HepG2 (cell line): ENCODE results near the gene GTF2F2. TPM values are rescaled to one million over a fixed set of nuclear protein-coding genes. Genes with fewer than 3 reads are reported as not detected.

Source experiments
- ATAC-seq: fragments of 200-7000 bp; cut with Tn5 transposase; 3 replicates; pipeline ENCODE4 v1.9.1; 2020; ENCODE audit warnings: mild to moderate bottlenecking, moderate library complexity
- BruUV-seq: library from RNA; stranded (reverse); fragments of 400-500 nt; replicated peaks from 2 replicates; lab custom pipeline; 2021; lab: Mats Ljungman, UMichigan
- CTCF ChIA-PET: fragments of 300-600 bp; formaldehyde crosslinking; extraction: SDS; loops from one replicate; lab custom pipeline; 2021; ENCODE audit warnings: low total read pairs, inconsistent platforms, low intra/inter-chr PET ratio; lab: Yijun Ruan, JAX
- POLR2A ChIA-PET: fragments of 350-600 bp; sonication (Branson Sonifier 250); formaldehyde crosslinking; loops from one replicate; lab custom pipeline; 2020; ENCODE audit warnings: antibody characterized with exemption, inconsistent platforms; lab: Yijun Ruan, JAX
- DNase-seq: peaks from one replicate; pipeline ENCODE4 v3.0.0-alpha.2; 2015; ENCODE audit warnings: low spot score
- FAIRE-seq: peaks from 3 replicates; lab custom pipeline; 2011; peaks lifted over from hg19 to GRCh38; lab: Jason Lieb, UNC
- H2AFZ ChIP-seq: one replicate; pipeline ENCODE4 v1.6.1; 2011; ENCODE audit warnings: low read length, inconsistent platforms
- H3K27ac ChIP-seq: fragments of 300-600 bp; 3 replicates; pipeline ENCODE4 v1.8.0; 2011; ENCODE audit warnings: mixed run types, mild to moderate bottlenecking, mixed read lengths, low read length, inconsistent platforms; ENCODE audit not compliant: insufficient read depth; ENCODE audit errors: extremely low read length
- H3K27me3 ChIP-seq, 2 experiments: fragments of 200-600 bp in 1 of 2; 2 replicates in 1 of 2; 3 replicates in 1 of 2; pipeline versions ENCODE4 v1.6.0 to v1.8.0; 2011; ENCODE audit warnings: low read length in 2 of 2, mild to moderate bottlenecking in 2 of 2, moderate library complexity in 2 of 2, inconsistent platforms in 1 of 2; ENCODE audit not compliant: insufficient read depth in 2 of 2, control insufficient read depth in 1 of 2
- H3K36me3 ChIP-seq, 2 experiments: fragments of 200-600 bp in 1 of 2; replicated peaks in 1 of 2; 2 replicates in 1 of 2; 3 replicates in 1 of 2; pipeline versions ENCODE4 v1.5.1 to v1.8.0; 2011; ENCODE audit warnings: low read length in 2 of 2, inconsistent platforms in 1 of 2; ENCODE audit not compliant: insufficient read depth in 2 of 2, control insufficient read depth in 1 of 2
- H3K4me1 ChIP-seq: 2 replicates; pipeline ENCODE4 v1.5.1; 2012; ENCODE audit warnings: low read length, inconsistent platforms; ENCODE audit not compliant: insufficient read depth
- H3K4me2 ChIP-seq: 2 replicates; pipeline ENCODE4 v1.6.0; 2011; ENCODE audit warnings: low read depth, low read length, inconsistent platforms
- H3K4me3 ChIP-seq, 3 experiments: fragments of 200-600 bp in 1 of 3; sonication (generic), shearing (Covaris generic) in 1 of 3; replicated peaks in 1 of 3; 2 replicates each; pipeline ENCODE4 v1.5.1; 2011 to 2016; ENCODE audit warnings: low read length in 3 of 3, inconsistent platforms in 2 of 3, low read depth in 2 of 3, mild to moderate bottlenecking in 2 of 3, control low read depth in 1 of 3, mixed read lengths in 1 of 3; ENCODE audit not compliant: insufficient read depth in 1 of 3
- H3K79me2 ChIP-seq: one replicate; pipeline ENCODE4 v1.6.1; 2011; ENCODE audit warnings: low read length, inconsistent platforms; ENCODE audit not compliant: insufficient read depth
- H3K9ac ChIP-seq: 2 replicates; pipeline ENCODE4 v1.6.0; 2011; ENCODE audit warnings: mild to moderate bottlenecking, low read depth, low read length, inconsistent platforms; ENCODE audit not compliant: insufficient read depth
- H3K9me3 ChIP-seq: 2 replicates; pipeline ENCODE4 v1.5.1; 2012; ENCODE audit warnings: mild to moderate bottlenecking, low read length
- H4K20me1 ChIP-seq: 2 replicates; pipeline ENCODE4 v1.6.0; 2011; ENCODE audit warnings: inconsistent platforms, mild to moderate bottlenecking, low read length, moderate library complexity; ENCODE audit not compliant: insufficient read depth
- BORCS8-MEF2B ChIP-seq: sonication (generic); formaldehyde crosslinking; IDR thresholded peaks from 2 replicates; pipeline ENCODE4 v1.8.0; 2022; ENCODE audit warnings: mild to moderate bottlenecking, missing genetic modification reagents
- EED ChIP-seq: sonication (generic); formaldehyde crosslinking; IDR thresholded peaks from 2 replicates; pipeline ENCODE4 v1.5.0; 2020; ENCODE audit warnings: mild to moderate bottlenecking, missing genetic modification reagents
- FIP1L1 ChIP-seq: fragments of 200-400 bp; formaldehyde crosslinking; IDR thresholded peaks from 2 replicates; pipeline ENCODE4 v1.6.1; 2018; ENCODE audit warnings: low read depth, mild to moderate bottlenecking, low read length, moderate library complexity, borderline replicate concordance; ENCODE audit not compliant: insufficient read depth
- HNRNPK ChIP-seq: fragments of 200-400 bp; formaldehyde crosslinking; IDR thresholded peaks from 2 replicates; pipeline ENCODE4 v1.6.1; 2018; ENCODE audit warnings: low read length, low read depth, moderate library complexity, mild to moderate bottlenecking; ENCODE audit not compliant: poor library complexity, severe bottlenecking
- MYC ChIP-seq: sonication (generic); formaldehyde crosslinking; IDR thresholded peaks from 2 replicates; pipeline ENCODE4 v1.9.0; 2021; ENCODE audit warnings: missing genetic modification reagents, borderline replicate concordance
- NR3C1 ChIP-seq: sonication (generic); formaldehyde crosslinking; IDR thresholded peaks from 2 replicates; pipeline ENCODE4 v1.4.0; 2020; ENCODE audit warnings: missing genetic modification reagents
- RFXANK ChIP-seq: IDR thresholded peaks from 2 replicates; pipeline ENCODE4 v1.6.1; 2016
- SCMH1 ChIP-seq: sonication (generic); formaldehyde crosslinking; IDR thresholded peaks from 2 replicates; pipeline ENCODE4 v1.9.0; 2021; ENCODE audit warnings: missing genetic modification reagents, mild to moderate bottlenecking, borderline replicate concordance
- SMYD3 ChIP-seq: sonication (generic); formaldehyde crosslinking; IDR thresholded peaks from 2 replicates; pipeline ENCODE4 v1.8.1; 2023; ENCODE audit warnings: mild to moderate bottlenecking, missing genetic modification reagents
- ZNF557 ChIP-seq: sonication (generic); formaldehyde crosslinking; IDR thresholded peaks from 2 replicates; pipeline ENCODE4 v1.4.0; 2020; ENCODE audit warnings: missing genetic modification reagents
- ZNF577 ChIP-seq: sonication (generic); formaldehyde crosslinking; IDR thresholded peaks from 2 replicates; pipeline ENCODE4 v1.4.0; 2020; ENCODE audit warnings: mild to moderate bottlenecking, low read depth, missing genetic modification reagents, borderline replicate concordance
- ZNF644 ChIP-seq: IDR thresholded peaks from 2 replicates; pipeline ENCODE4 v1.6.1; 2016; ENCODE audit warnings: low read depth
- ZNF773 ChIP-seq: sonication (generic); formaldehyde crosslinking; IDR thresholded peaks from 2 replicates; pipeline ENCODE4 v1.4.0; 2020; ENCODE audit warnings: missing genetic modification reagents, borderline replicate concordance
- ZNF850 ChIP-seq: sonication (generic); formaldehyde crosslinking; conservative IDR thresholded peaks from 2 replicates; pipeline ENCODE4 v1.9.0; 2021; ENCODE audit warnings: mild to moderate bottlenecking, missing genetic modification reagents
- ZSCAN20 ChIP-seq: sonication (generic); formaldehyde crosslinking; IDR thresholded peaks from 2 replicates; pipeline ENCODE4 v1.4.0; 2020; ENCODE audit warnings: missing genetic modification reagents, mild to moderate bottlenecking, borderline replicate concordance
- WGBS: methylation state at CpG from one replicate; pipeline ENCODE4 v1.1.6; 2017; ENCODE audit warnings: low lambda C conversion rate; 5-methylcytosine and 5-hydroxymethylcytosine counted together
- in situ Hi-C: cut with HindIII; loops from 2 replicates; pipeline ENCODE4 v1.10.0; 2017; ENCODE audit warnings: low pct_unique_long_range_greater_than_20kb; ENCODE audit not compliant: extremely low pct_ligation_motif_present
- intact Hi-C: fragments of 100-400 bp; cut with micrococcal nuclease; formaldehyde crosslinking; loops from one replicate; pipeline ENCODE4 v1.10.0; 2022; ENCODE audit not compliant: unreplicated experiment
- polyA plus RNA-seq, 8 experiments: library from polyadenylated mRNA; depleted of rRNA in 3 of 8; stranded (reverse) in 7 of 8; unstranded in 1 of 8; fragments of >200 nt; fragmentation: Illumina TruSeq in 4 of 8; extraction: Trizol in 4 of 8; gene quantifications; 2 replicates each; pipeline versions ENCODE4 v1.2.1 to v1.2.3, GENCODE V29; 2011 to 2016; ENCODE audit warnings: low read depth in 4 of 8, missing spikeins in 1 of 8, mixed read lengths in 1 of 8; ENCODE audit not compliant: insufficient read depth in 1 of 8
- total RNA-seq, 5 experiments: library from RNA; depleted of rRNA; stranded (reverse); fragments of >200 nt; fragmentation: Illumina TruSeq; extraction: Trizol; gene quantifications; 2 replicates each; pipeline ENCODE4 v1.2.3, GENCODE V29; 2016; ENCODE audit warnings: low read depth in 1 of 5
- TF ChIP-seq, protein P1 (sequence below): sonication (generic); formaldehyde crosslinking; IDR thresholded peaks from 2 replicates; pipeline ENCODE4 v1.4.0; 2020; ENCODE audit warnings: missing genetic modification reagents, mild to moderate bottlenecking, borderline replicate concordance

The GTF2F2 gene
- total and polyA plus RNA-seq, 2 of the 13 experiments (the other 11 are each of a cell fraction or from before 2014, with no cell fraction given): 10.6 to 32.8 TPM

DNA sequence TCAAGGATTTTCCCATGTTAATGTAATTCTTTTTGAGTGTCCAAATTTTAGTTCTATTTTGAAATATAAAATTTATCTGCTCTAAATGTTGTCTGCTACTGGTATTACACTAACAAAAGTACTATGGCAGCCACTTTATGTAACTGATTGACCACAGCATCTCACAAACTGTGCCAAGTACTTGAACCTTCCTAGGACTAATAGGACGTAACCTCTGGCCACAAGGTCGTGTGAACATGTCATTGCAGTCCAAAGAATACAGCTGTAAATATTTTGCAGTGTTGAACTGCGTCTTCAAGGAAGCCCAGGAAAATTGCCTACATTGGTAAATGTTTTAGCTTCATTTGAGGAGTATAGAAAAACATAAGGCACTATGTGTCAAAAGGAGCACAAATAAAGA is 78.6 kb downstream of the GTF2F2 start:
- CTCF ChIA-PET: no interaction called here
- DNase-seq: no peak
- no peaks in the 10 kb centered on the region for H3K4me1 ChIP-seq
- H2AFZ ChIP-seq: no peak overlapping the region
- no peaks in the 10 kb centered on the region for H3K9me3 ChIP-seq
- H3K36me3 ChIP-seq: peaks cover 1 to 4% of the 10 kb centered on the region in 2 experiments; a peak in 2 of 5 replicates
- WGBS: 97% methylated on average over 3 of the region's 3 CpGs
- H3K27me3 ChIP-seq: no peaks in the 10 kb centered on the region
- no peaks in the 10 kb centered on the region for H4K20me1 ChIP-seq
- ATAC-seq: no peak
- TF ChIP-seq ZNF557 (CRISPR knock-in tag): no peak
- no peak for TF ChIP-seq ZNF850
- no peak for TF ChIP-seq ZSCAN20
- TF ChIP-seq SCMH1: no peak
- TF ChIP-seq SMYD3 (CRISPR knock-in tag): no peak
- TF ChIP-seq BORCS8-MEF2B (CRISPR knock-in tag): no peak
- no peak for TF ChIP-seq HNRNPK
- no peak for TF ChIP-seq FIP1L1
- no peak overlapping the region for H3K27ac ChIP-seq
- no peak overlapping the region for H3K9ac ChIP-seq
- in situ Hi-C loops (no loop called here), intact Hi-C loops (no loop called here)
- no peak overlapping the region for H3K4me2 ChIP-seq
- POLR2A ChIA-PET: no interaction called here
- FAIRE-seq: no peak
- BruUV-seq: no TSS peak
- peaks cover 2% of the 10 kb centered on the region for H3K79me2 ChIP-seq
- no peak overlapping the region for H3K4me3 ChIP-seq

DNA sequence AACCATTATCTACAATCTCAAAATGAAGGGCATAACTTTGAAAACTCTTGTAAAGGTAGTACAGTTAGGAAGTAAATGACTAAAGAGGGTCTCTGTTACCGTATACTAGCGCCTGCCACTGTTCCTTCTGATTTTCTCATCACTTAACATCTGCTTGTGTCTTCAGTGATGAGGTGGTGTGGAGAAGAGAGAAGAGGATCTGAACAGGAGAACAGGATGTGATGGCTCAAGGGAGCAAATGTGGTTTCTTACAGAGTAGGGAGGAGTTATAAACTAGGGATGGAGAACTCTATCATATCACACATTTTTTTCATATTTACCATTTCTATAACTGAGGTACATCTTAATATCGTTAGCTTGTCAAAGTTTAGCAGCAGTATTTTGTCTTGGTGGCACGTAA is 79.4 kb downstream of the GTF2F2 start:
- CTCF ChIA-PET: no interaction called here
- FAIRE-seq (no peak), DNase-seq (no peak), ATAC-seq (no peak)
- H4K20me1 ChIP-seq: no peaks in the 10 kb centered on the region
- no peaks in the 10 kb centered on the region for H3K27me3 ChIP-seq
- POLR2A ChIA-PET: no interaction called here
- BruUV-seq: no TSS peak
- no peak overlapping the region for H3K9ac ChIP-seq
- H3K27ac ChIP-seq: no peak overlapping the region
- 97% methylated on average over 4 of the region's 4 CpGs for WGBS
- in situ Hi-C loops (no loop called here), intact Hi-C loops (no loop called here)
- peaks cover under 1 to 1% of the 10 kb centered on the region in 2 experiments; a peak in 1 of 5 replicates for H3K36me3 ChIP-seq
- no peaks in the 10 kb centered on the region for H3K9me3 ChIP-seq
- peaks cover 2% of the 10 kb centered on the region for H3K79me2 ChIP-seq
- H2AFZ ChIP-seq: no peak overlapping the region
- no peaks in the 10 kb centered on the region for H3K4me1 ChIP-seq
- H3K4me3 ChIP-seq: no peak overlapping the region
- H3K4me2 ChIP-seq: no peak overlapping the region
- TF ChIP-seq EED (CRISPR knock-in tag): no peak
- no peak for TF ChIP-seq ZNF644 (CRISPR knock-in tag)
- no peak for TF ChIP-seq MYC
- TF ChIP-seq ZNF773 (CRISPR knock-in tag): no peak
- no peak for TF ChIP-seq NR3C1 (CRISPR knock-in tag)
- TF ChIP-seq ZNF577 (CRISPR knock-in tag): no peak
- TF ChIP-seq, protein P1, sequence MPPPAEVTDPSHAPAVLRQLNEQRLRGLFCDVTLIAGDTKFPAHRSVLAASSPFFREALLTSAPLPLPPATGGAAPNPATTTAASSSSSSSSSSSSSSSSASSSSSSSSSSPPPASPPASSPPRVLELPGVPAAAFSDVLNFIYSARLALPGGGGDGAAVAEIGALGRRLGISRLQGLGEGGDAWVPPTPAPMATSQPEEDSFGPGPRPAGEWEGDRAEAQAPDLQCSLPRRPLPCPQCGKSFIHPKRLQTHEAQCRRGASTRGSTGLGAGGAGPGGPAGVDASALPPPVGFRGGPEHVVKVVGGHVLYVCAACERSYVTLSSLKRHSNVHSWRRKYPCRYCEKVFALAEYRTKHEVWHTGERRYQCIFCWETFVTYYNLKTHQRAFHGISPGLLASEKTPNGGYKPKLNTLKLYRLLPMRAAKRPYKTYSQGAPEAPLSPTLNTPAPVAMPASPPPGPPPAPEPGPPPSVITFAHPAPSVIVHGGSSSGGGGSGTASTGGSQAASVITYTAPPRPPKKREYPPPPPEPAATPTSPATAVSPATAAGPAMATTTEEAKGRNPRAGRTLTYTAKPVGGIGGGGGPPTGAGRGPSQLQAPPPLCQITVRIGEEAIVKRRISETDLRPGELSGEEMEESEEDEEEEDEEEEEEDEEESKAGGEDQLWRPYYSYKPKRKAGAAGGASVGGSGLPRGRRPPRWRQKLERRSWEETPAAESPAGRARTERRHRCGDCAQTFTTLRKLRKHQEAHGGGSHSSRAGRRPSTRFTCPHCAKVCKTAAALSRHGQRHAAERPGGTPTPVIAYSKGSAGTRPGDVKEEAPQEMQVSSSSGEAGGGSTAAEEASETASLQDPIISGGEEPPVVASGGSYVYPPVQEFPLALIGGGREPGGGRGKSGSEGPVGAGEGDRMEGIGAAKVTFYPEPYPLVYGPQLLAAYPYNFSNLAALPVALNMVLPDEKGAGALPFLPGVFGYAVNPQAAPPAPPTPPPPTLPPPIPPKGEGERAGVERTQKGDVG (CRISPR knock-in tag): no peak
- no peak for TF ChIP-seq RFXANK (CRISPR knock-in tag)
